ENCODE measurements around the gene SLC24A3.

SLC24A3 gene

GRCh38 chr20:19473922-19474286 is 261.5 kb downstream of the SLC24A3 start:
- DNase-seq, result no peak

GRCh38 chr20:19478320-19478895 is 266.0 kb downstream of the SLC24A3 start:
- no peak for DNase-seq

GRCh38 chr20:19482726-19483125 is 270.3 kb downstream of the SLC24A3 start:
- no peak for DNase-seq

GRCh38 chr20:19483309-19483708 is 270.9 kb downstream of the SLC24A3 start:
- no peak for DNase-seq

GRCh38 chr20:19486446-19486845 is 274.0 kb downstream of the SLC24A3 start:
- no peak for DNase-seq

- DNase-seq, result no peak
Measured at GRCh38 chr20:19487420-19487819, 275.0 kb downstream of the SLC24A3 start.

GRCh38 chr20:19491241-19491640 is 278.8 kb downstream of the SLC24A3 start:
- no peak for DNase-seq

- DNase-seq, result no peak
Measured at GRCh38 chr20:19492116-19492515, 279.7 kb downstream of the SLC24A3 start.

GRCh38 chr20:19492687-19493336 is 280.4 kb downstream of the SLC24A3 start:
- no peak for DNase-seq

GRCh38 chr20:19493794-19494495 is 281.5 kb downstream of the SLC24A3 start:
- DNase-seq, result no peak

GRCh38 chr20:19495905-19496703 is 283.7 kb downstream of the SLC24A3 start:
- DNase-seq, result no peak

GRCh38 chr20:19497064-19497463 is 284.6 kb downstream of the SLC24A3 start:
- DNase-seq, result no peak

GRCh38 chr20:19498756-19499155 is 286.3 kb downstream of the SLC24A3 start:
- no peak for DNase-seq

- no peak for DNase-seq
Measured at GRCh38 chr20:19501476-19502115, 289.2 kb downstream of the SLC24A3 start.

GRCh38 chr20:19502169-19502568 is 289.7 kb downstream of the SLC24A3 start:
- DNase-seq, result no peak

GRCh38 chr20:19504251-19504650 is 291.8 kb downstream of the SLC24A3 start:
- no peak for DNase-seq

- no peak for DNase-seq
Measured at GRCh38 chr20:19506021-19506420, 293.6 kb downstream of the SLC24A3 start.

GRCh38 chr20:19508449-19508848 is 296.0 kb downstream of the SLC24A3 start:
- no peak for DNase-seq

- no peak for DNase-seq
Measured at GRCh38 chr20:19510611-19511010, 298.2 kb downstream of the SLC24A3 start.

- DNase-seq, result no peak
Measured at GRCh38 chr20:19511931-19512330, 299.5 kb downstream of the SLC24A3 start.

GRCh38 chr20:19512886-19513677 is 300.6 kb downstream of the SLC24A3 start:
- no peak for DNase-seq

- no peak for DNase-seq
Measured at GRCh38 chr20:19515074-19515473, 302.6 kb downstream of the SLC24A3 start.

All from NCI-H510A (cell line).